Measurements from ENCODE around the gene ATOH8.
"Not testable (repeated sequence)": the region's sequence is repeated elsewhere in the genome, so short reads cannot be mapped to it uniquely, and the experiment has no call there.

Gene ATOH8

GRCh38 chr2:85753525-85754312, at the start of gene ATOH8:
TSS of gene ATOH8 (plus strand) at chr2:85753991. CDS start at chr2:85754190, 199 bp downstream.
- intact Hi-C loops (cut with DNase I) = no loop called here

GRCh38 chr2:85704038-85704437, 49.8 kb upstream of the ATOH8 start:
- no peak for DNase-seq
- intact Hi-C loops (cut with DNase I) = no loop called here

More at GRCh38 chr2:85753525-85754312, at the start of gene ATOH8:
- DNase-seq = peak; percentile 57 to 95 (median 74)

DNA sequence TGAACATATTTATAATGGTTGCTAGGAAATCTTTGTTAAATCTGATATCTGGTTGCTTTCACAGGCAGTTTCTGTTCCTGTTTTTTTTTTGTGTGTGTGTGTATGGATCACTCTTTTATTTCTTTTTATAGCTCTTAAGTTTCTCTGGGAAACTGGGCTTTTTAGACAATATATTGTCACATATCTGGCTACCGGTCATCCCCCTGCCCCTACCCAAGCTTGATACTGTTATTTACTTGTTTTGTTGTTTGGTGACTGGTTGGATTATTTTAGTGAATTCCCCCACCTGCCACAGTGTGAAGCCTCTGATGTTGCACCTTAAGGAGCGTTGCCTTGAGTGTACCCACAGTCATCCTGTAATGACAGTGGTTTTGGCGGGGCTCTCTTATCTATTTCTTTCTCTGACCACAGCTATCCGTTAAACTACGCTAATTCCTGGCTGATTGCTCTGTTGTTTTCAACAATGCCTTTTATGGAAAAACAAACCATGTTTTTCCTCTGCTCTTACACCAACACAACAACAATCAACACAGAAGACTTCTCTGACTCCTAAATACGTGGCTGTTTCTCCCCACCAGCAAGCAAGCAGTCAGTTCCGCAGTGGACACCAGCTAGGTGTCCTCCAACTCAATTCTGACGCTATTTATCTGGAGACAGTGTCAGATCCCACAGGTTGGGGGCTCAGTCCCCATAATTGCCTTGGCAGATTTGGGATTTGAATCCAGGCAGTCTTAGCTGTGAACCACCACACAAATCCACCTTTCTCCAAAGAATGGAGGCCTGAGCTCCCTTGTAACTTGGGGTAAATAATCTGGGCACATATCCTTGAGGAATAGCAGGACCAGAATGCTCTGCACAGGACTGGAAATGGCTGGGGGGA, 48.8 kb upstream of the ATOH8 start:
- DNase-seq = no peak
- intact Hi-C loops (cut with DNase I) = no loop called here

- DNase-seq = no peak
- intact Hi-C loops (cut with DNase I) = loop anchor here (2.0 kb wide), 1 partner anchor 27 kb away; no protein-coding TSS in a partner anchor
Measured at GRCh38 chr2:85705680-85706039, 48.1 kb upstream of the ATOH8 start.

DNA sequence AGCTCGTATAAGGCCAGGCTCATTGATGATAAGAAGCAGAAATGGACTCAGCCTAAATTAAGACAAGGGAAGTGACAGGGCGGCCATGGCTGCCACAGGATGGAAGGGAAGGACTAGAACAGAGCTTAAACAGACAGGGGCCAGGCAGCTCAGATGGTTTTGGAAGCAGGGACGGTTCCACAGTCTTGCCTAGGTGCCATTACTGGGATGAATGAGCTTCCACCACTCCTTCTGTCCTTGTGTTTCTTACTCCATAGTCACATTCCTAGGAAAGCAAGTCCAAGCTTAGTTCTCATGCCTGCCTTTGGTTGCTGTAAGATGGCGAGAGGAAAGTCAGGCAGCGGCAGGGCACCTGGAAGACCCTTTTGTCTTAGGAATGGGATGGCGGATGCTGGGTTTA, 47.7 kb upstream of the ATOH8 start:
- no peak for DNase-seq
- intact Hi-C loops (cut with DNase I) = loop anchor here (2.0 kb wide), 1 partner anchor 27 kb away; no protein-coding TSS in a partner anchor

GRCh38 chr2:85706599-85707296, 47.0 kb upstream of the ATOH8 start:
- intact Hi-C loops (cut with DNase I) = loop anchor here (1.0 to 2.0 kb wide), 2 partner anchors 28 to 69 kb away; no protein-coding TSS in a partner anchor

DNA sequence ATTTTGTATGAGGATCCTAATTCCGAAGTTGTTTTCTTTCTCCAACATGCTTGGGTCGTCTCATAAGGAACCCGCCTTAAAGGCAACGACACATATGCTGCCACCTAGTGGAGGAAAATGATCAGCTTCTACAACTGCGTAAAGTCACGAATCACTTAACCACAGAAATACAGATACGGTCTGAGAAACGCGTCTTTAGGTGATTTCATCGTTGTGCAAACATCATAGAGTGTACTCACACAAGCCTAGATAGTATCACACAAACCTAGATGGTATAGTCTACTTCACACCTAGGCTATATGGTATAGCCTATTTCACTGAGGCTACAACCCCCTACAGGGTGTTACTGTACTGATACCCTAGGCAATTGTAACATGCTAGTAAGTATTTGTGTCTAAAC, 46.5 kb upstream of the ATOH8 start:
- intact Hi-C loops (cut with DNase I) = loop anchor here (1.0 to 2.0 kb wide), 2 partner anchors 29 to 70 kb away; no protein-coding TSS in a partner anchor
- DNase-seq = peak in 3 of 10 donors; percentile 38 to 51 (median 48)

More at GRCh38 chr2:85706599-85707296, 47.0 kb upstream of the ATOH8 start:
- peak in 2 of 10 donors; percentile 49 to 91 for DNase-seq

DNA sequence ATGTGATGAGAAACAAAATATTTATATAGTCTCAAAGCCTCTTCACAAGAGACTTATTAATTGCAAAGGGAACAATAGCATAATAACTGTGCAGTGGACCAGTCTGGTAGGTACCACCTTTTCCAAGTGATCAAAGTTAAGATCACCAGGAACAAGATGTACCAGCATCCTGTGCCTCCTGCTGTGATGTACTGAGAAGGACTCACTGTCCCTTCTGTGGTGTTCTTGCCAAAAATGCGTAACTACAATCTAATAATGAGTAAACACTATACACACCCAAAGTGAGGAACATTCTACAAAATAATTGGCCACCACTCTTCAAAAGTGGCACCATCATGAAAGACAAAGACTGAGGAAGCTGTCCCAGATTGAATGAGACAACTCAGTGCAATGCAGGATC, 45.1 kb upstream of the ATOH8 start:
- intact Hi-C loops (cut with DNase I) = no loop called here
- no peak for DNase-seq

DNA sequence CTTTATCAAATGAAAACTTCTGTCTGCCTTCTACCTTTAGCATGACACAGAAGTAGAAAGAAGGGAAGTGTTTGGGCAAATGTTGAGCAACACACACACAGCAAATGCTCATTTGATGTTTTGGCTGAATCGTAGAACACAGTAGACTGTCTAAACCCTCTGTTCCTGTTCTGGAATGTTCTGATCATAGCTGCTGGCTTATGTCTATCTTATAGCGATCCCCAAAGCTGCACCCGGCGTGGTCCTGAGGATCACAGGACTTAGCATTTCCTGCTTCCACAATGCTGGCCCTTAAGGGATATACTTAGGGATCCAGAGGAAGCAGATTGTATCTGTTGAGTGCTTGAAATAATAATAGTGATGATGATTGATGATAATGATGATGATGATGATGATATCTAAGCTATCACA, 44.4 kb upstream of the ATOH8 start:
- no peak for DNase-seq
- intact Hi-C loops (cut with DNase I) = no loop called here

DNA sequence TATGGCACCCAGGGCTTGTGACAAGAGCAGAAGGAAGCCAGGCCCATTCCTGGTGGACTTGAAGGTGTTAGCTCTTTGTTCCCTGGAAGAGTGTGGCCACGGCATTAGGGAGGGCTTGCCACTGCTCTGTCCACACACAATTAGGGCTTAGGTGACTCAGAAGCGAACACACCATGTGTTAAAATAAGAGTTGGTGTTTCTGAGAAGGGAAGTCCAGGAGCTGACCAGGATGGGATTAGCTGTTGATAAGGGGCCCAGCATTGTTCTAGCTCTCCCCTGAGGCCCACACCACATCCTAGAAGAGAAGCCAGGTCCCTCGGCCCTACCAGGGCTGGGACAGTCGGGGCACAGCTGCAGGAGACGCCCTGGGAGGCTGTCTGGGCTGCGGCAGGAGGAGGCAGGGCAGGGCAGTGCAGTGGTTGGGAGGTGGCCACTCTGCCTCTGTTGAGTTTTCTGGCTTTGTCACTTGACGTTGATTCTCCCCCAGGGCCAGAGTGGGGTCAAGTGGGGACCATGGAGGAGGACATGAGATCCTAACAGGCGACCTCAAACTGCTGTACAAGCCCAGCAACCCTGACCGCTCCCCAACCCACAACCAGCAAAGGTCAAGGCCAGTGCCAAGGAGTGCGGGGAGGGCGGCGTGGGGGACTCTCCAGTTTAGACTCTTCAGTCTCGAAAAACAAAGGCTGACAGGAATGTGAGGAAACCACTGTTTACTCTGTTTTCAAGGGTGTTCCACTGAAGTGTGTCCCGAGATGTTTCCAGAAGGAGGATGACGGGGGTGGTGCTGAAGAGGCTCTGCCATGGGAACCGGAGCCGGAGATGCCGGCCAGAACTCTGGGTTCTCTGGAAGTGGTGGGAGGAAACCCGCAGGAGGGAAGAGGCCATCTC, 42.9 kb upstream of the ATOH8 start:
- peak in 4 of 10 donors; percentile 36 to 85 (median 59) for DNase-seq
- intact Hi-C loops (cut with DNase I) = no loop called here

GRCh38 chr2:85711578-85712060, 42.2 kb upstream of the ATOH8 start:
- no peak for DNase-seq
- intact Hi-C loops (cut with DNase I) = no loop called here

DNA sequence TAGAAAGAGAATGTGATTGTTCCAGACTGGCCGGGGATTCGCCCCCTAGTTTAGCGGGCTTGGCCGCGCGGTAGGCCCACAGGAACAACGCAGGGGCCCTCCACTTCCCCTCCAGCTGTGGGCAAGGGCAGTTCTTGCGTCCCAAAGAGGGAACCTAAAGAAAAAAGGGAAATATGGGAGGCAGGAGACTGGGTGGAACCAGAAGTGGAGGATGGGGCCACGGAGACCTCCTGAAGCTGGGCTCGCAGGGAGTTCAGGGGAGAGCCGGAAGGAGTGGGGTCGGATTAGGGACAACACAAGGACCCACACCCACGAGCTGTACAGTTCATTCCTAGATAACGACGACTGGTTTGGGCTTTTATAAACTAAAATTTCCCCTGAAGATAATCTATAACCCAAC, 41.5 kb upstream of the ATOH8 start:
- intact Hi-C loops (cut with DNase I) = no loop called here
- DNase-seq = peak in 1 of 10 donors; percentile 19

- DNase-seq = peak in 1 of 10 donors; percentile 56
- intact Hi-C loops (cut with DNase I) = no loop called here
Measured at GRCh38 chr2:85712849-85713612, 40.8 kb upstream of the ATOH8 start.

DNA sequence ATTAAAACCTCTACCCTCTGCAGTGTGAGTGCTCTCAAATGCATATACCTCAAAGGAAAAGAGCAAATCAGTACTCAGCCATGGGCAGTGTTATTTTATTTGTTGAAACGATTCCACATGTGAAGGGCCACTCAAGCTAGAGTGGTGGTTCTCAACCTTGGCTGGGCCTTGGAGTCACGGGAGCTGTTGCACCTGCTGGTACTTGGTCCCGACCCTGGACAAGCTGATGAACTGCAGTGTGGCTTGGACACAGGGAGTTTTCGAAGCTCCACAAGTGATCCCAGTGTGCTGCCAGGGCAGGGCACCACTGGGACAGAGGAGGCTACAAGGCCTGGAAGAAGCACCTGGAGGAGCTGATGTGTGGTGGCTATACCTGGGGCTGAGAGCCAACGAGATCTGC, 40.0 kb upstream of the ATOH8 start:
- intact Hi-C loops (cut with DNase I) = no loop called here
- DNase-seq = no peak

DNA sequence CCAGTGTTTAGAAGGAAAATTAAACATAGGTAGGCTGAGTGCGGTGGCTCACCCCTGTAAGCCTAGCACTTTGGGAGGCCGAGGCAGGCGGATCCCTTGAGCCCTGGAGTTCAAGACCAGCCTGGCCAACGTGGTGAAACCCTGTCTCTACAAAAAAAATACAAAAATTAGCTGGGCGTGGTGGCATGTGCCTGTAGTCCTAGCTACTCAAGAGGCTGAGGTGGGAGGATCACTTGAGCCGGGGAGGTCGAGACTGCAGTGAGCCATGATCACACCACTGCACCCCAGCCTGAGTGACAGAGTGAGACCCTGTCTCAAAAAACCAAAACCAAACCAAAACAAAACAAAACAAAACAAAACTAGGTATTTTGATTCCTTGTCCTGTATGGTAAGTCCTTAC, 39.4 kb upstream of the ATOH8 start:
- intact Hi-C loops (cut with DNase I); DNase-seq: not testable (repeated sequence)

DNA sequence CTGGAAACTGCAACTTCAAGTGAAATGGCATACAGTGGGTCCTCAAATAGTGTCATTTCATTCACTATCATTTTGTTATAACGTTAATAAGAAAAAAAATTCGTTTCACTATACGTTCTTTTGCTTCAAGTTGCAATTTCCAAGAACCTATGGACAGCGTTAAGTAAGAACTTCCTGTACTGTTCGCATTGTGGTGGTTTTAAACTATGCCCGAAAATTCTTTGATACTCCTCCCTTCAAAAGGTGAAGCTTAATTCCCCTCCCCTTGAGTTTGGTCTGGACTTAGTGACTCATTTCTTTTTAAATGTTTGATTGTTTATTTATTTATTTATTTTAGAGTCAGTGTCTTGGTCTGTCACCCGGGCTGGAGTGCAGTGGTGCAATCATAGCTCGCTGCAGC, 39.0 kb upstream of the ATOH8 start:
- no peak for DNase-seq
- intact Hi-C loops (cut with DNase I) = no loop called here

DNA sequence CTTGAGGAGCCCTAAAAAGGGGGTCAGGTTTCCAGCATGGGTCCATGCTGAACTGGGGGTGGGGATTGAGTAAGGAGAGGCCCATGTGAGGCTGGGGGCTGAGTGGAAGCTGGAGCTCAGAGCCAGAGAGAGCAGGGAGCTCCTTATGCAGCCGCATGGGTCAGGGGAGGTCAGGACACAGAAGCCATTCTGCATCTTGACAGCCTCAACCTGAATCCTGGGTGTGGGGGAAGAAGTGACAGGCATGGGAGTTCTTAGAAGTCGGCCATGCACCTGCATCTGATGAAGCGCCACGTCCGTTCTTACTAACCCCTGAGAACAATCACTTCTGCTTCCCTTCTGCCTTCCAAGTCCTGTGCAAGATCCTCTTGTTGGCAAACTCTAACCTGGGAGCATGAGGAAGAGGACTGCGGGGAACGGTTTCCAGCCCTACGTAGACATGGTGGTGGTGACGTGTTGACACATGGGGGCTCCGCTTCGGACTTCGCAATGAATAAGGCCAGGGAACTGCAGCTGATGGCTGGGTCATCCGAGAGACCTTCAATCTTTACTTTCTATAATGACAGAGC, 37.4 kb upstream of the ATOH8 start:
- intact Hi-C loops (cut with DNase I) = no loop called here
- no peak for DNase-seq

DNA sequence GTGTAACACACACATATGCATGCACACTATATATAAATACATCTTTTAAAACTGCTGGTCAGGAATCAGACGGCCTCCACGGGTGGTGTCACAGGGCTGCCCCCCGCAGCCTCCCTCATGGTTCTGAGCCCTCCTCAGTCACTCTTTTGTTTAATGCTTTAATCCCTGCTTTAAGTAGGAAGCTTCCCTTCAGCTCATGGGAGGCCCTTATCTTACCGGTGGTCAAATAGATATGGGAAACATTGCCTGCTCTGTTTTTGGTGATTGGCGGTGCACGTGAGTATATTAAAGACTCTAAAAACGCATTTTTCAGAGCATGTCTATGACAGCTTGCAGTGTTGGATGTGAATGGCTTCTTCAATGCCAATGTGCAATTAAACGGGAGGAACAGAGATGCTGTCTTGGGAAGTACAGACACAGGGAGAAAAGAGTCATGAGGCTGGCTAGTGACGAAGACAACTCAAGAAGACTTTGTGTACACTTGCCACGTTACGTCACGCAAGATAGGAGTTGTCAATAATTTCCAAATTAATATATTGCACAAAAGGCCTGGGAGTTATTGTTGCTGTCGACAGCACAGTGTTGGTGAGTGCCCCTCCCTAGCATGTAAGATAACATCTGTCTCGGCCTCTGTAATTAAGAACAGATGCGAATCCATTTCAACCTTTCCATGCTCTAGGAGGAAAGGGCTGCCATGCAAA, 36.3 kb upstream of the ATOH8 start:
- no peak for DNase-seq
- intact Hi-C loops (cut with DNase I) = no loop called here
